K562 (cell line): ENCODE measurements around the gene PPM1H. TPM values are rescaled to one million over a fixed set of nuclear protein-coding genes. Genes with fewer than 3 reads are reported as not detected.

Source experiments
- E2F1 ChIP-seq: sonication (generic); formaldehyde crosslinking; IDR thresholded peaks from 2 replicates; pipeline ENCODE4 v1.8.1; 2023; ENCODE audit warnings: mild to moderate bottlenecking, missing genetic modification reagents, moderate library complexity
- ELF1 ChIP-seq: fragments of 200-800 bp; sonication (Bioruptor generic); IDR thresholded peaks from 2 replicates; pipeline ENCODE4 v1.6.1; 2016; ENCODE audit warnings: missing genetic modification characterization, missing compliant biosample characterization
- HNRNPUL1 ChIP-seq: fragments of 200-400 bp; formaldehyde crosslinking; IDR thresholded peaks from 2 replicates; pipeline ENCODE4 v1.6.1; 2017; ENCODE audit warnings: low read length
- MAFF ChIP-seq: IDR thresholded peaks from 2 replicates; pipeline ENCODE4 v1.6.1; 2012; ENCODE audit warnings: low read length, improper control_type of control experiment
- MCM5 ChIP-seq: fragments of 450-650 bp; IDR thresholded peaks from 2 replicates; pipeline ENCODE4 v1.6.1; 2016; ENCODE audit warnings: low read depth
- POLR2H ChIP-seq: IDR thresholded peaks from 2 replicates; pipeline ENCODE4 v1.6.1; 2016; ENCODE audit warnings: missing genetic modification characterization, low read depth, mild to moderate bottlenecking, control low read depth, missing compliant biosample characterization, moderate library complexity
- SPI1 ChIP-seq: IDR thresholded peaks from 2 replicates; pipeline ENCODE4 v1.6.1; 2011; ENCODE audit warnings: low read depth, low read length, control low read depth, borderline replicate concordance
- ZBTB40 ChIP-seq, 2 experiments: fragments of 450-650 bp in 1 of 2; sonication (generic) in 1 of 2; formaldehyde crosslinking in 1 of 2; IDR thresholded peaks; 2 replicates each; pipeline versions ENCODE4 v1.7.1 to v1.9.0; 2016 to 2022; ENCODE audit warnings: inconsistent platforms in 1 of 2, mild to moderate bottlenecking in 1 of 2, missing genetic modification reagents in 1 of 2
- ZFX ChIP-seq: sonication (generic); formaldehyde crosslinking; IDR thresholded peaks from 2 replicates; pipeline ENCODE4 v1.8.0; 2022; ENCODE audit warnings: mild to moderate bottlenecking, missing genetic modification reagents, moderate library complexity
- ZNF431 ChIP-seq: sonication (generic); formaldehyde crosslinking; IDR thresholded peaks from 2 replicates; pipeline ENCODE4 v1.8.0; 2022; ENCODE audit warnings: mild to moderate bottlenecking, missing genetic modification reagents
- polyA plus RNA-seq, 8 experiments: library from polyadenylated mRNA; depleted of rRNA in 4 of 8; stranded (reverse) in 5 of 8; unstranded in 3 of 8; fragments of >200 nt; fragmentation: Nextera tagmentation in 2 of 8; fragmentation: Illumina TruSeq in 1 of 8; extraction: Ambion mirVana in 2 of 8; extraction: Trizol in 1 of 8; gene quantifications; 2 replicates each; pipeline versions ENCODE4 v1.2.1 to v1.2.3, GENCODE V29; 2011 to 2014; ENCODE audit warnings: inconsistent platforms in 1 of 8, missing spikeins in 1 of 8
- total RNA-seq, 7 experiments: library from RNA; depleted of rRNA in 6 of 7; stranded (reverse); fragments of >200 nt in 6 of 7; fragmentation: Illumina TruSeq in 2 of 7; extraction: Trizol in 2 of 7; gene quantifications; 2 replicates each; pipeline versions ENCODE4 v1.2.1 to v1.2.3, GENCODE V29; 2011 to 2021; ENCODE audit warnings: low replicate concordance in 1 of 7
- TF ChIP-seq, protein P1 (sequence below): sonication (generic); formaldehyde crosslinking; IDR thresholded peaks from 2 replicates; pipeline ENCODE4 v1.8.1; 2023; ENCODE audit warnings: mild to moderate bottlenecking, missing genetic modification reagents

PPM1H gene
- total and polyA plus RNA-seq, 9 of the 15 experiments (the other 6 are each of a cell fraction or from before 2014, with no cell fraction given), result 5.3 to 29.3 (median 11.3) TPM

DNA sequence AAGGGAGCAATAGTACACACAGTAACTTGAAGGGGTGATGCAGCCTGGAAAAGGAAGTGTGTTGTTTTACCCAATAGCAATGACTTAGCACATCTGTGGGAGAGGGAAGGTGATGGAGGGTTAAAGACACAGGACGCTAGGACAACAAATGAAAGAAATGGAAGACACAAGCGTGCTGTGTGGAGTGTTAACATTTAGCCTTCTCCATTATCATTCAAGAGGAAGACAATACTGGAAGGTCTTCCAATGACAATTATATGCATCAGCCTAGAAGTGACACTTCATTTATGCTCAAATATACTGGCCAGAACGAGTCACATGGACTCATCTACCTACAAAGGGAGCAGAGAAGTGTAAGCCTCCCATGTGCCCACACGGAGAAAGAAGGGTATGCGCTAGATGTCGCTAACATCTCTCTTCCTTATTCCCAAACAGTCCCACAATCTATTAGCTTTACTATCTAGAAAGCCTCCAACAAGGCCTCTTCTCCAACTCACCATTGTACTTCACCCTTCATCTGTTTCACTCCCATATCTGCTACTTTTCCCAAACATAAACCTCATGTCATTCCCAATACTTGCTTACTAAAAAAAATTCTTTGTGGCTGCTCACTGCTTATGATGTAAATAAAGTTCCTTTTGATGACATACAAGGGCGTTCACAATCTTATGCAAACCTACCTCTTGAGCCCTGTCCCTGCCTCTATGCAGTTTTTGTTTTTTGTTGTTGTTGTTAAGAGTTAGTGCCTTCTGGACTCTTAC is 20.3 kb downstream of the PPM1H start (continued):
- TF ChIP-seq ZBTB40 (IDR thresholded peaks at IDR 0.05) (peak; percentile 77), ZBTB40 (CRISPR knock-in tag; IDR thresholded peaks at IDR 0.05) (no peak), E2F1 (CRISPR knock-in tag) (no peak), MCM5 (no peak), HNRNPUL1 (no peak), ZFX (CRISPR knock-in tag) (no peak), ZNF431 (CRISPR knock-in tag) (no peak), MAFF (peak; percentile 61; the same call in 1 of the 2 replicates), POLR2H (tag) (peak; percentile 33; the same call in 1 of the 2 replicates), ELF1 (no peak), SPI1 (peak; percentile 66; the same call in 1 of the 2 replicates)
- TF ChIP-seq, protein P1, sequence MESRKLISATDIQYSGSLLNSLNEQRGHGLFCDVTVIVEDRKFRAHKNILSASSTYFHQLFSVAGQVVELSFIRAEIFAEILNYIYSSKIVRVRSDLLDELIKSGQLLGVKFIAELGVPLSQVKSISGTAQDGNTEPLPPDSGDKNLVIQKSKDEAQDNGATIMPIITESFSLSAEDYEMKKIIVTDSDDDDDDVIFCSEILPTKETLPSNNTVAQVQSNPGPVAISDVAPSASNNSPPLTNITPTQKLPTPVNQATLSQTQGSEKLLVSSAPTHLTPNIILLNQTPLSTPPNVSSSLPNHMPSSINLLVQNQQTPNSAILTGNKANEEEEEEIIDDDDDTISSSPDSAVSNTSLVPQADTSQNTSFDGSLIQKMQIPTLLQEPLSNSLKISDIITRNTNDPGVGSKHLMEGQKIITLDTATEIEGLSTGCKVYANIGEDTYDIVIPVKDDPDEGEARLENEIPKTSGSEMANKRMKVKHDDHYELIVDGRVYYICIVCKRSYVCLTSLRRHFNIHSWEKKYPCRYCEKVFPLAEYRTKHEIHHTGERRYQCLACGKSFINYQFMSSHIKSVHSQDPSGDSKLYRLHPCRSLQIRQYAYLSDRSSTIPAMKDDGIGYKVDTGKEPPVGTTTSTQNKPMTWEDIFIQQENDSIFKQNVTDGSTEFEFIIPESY (CRISPR knock-in tag), result peak; percentile 80
